ENCODE measurements around the gene ANKRD34C. TPM values are rescaled to one million over a fixed set of nuclear protein-coding genes. Genes with fewer than 3 reads are reported as not detected.
A peak's percentile ranks its signal among the peaks of the same experiment; 100 is the strongest.

ANKRD34C gene
- total and polyA plus RNA-seq, 2 of the 8 experiments (the other 6 are each of a cell fraction or from before 2014, with no cell fraction given): 0.02 TPM; not detected in 1

GRCh38 chr15:79310612-79310984, 28.1 kb downstream of the ANKRD34C start:
- H2AK5ac ChIP-seq (ENCODE audit: low read depth, low read length): no peak overlapping the region
- no peak overlapping the region for H2BK12ac ChIP-seq (ENCODE audit: low read depth, low read length)
- 2% methylated on average over 8 of the region's 17 CpGs; no CpG with 5 or more reads in 1 of the 2 experiments for WGBS, 2 experiments (ENCODE audit: extremely low coverage in 1 of 2, insufficient coverage in 1 of 2, insufficient read length in 1 of 2, insufficient replicate concordance in 2 of 2, low coverage in 1 of 2, low lambda C conversion rate in 2 of 2, missing lambda C conversion rate in 1 of 2)
- no peak overlapping the region for H3K56ac ChIP-seq (replicated peaks; ENCODE audit: insufficient read length, low read depth, low read length)
- no peak overlapping the region for H2BK20ac ChIP-seq (ENCODE audit: low read length)
- H2BK15ac ChIP-seq (ENCODE audit: low read length): no peak overlapping the region
- peak overlapping the region; percentile 98 for H2AFZ ChIP-seq (ENCODE audit: low read length)
- ChIA-PET POLR2A (ENCODE audit: partially characterized antibody) (interaction anchor here (0.9 to 1.5 kb wide), 2 partner anchors 19 to 105 kb away, joined by 3 to 5 read pairs; no protein-coding TSS in a partner anchor), CTCF (ENCODE audit: partially characterized antibody) (interaction anchor here (0.6 to 2.6 kb wide), 3 partner anchors 14 to 1145 kb away, joined by 3 to 8 read pairs (median 4); no protein-coding TSS in a partner anchor)
- H3K23ac ChIP-seq (ENCODE audit: insufficient read length): no peak overlapping the region
- peak overlapping the region; percentile 53 to 88 (median 67) for H3K4me3 ChIP-seq (ENCODE audit: extremely low read depth in 1 of 4, insufficient read depth in 2 of 4, low read depth in 3 of 4, low read length in 4 of 4)
- H3K4ac ChIP-seq (replicated peaks; ENCODE audit: insufficient read length, low read depth, low read length): no peak overlapping the region
- H3K27me3 ChIP-seq (replicated peaks in 1 of 4; ENCODE audit: control insufficient read depth in 3 of 4, extremely low read depth in 1 of 4, insufficient read depth in 3 of 4, low read length in 3 of 4): peaks cover 0 to 7% (median 2%) of the 10 kb centered on the region in 4 experiments; a peak in 3 of 7 replicates
- no peaks in the 10 kb centered on the region for H3K9me3 ChIP-seq (ENCODE audit: insufficient read depth in 2 of 2, low read depth in 1 of 2, low read length in 1 of 2)
- no peak overlapping the region for H4K8ac ChIP-seq (ENCODE audit: extremely low read depth, insufficient read depth, low read length)
- peaks cover 3% of the 10 kb centered on the region; the same call in 1 of the 2 replicates for H3K79me1 ChIP-seq (ENCODE audit: low read depth, low read length)
- H2BK120ac ChIP-seq (replicated peaks; ENCODE audit: low read depth, low read length): no peak overlapping the region
- peak overlapping the region; percentile 77 to 84 for H3K4me2 ChIP-seq (ENCODE audit: insufficient read depth in 1 of 2, low read depth in 2 of 2, low read length in 2 of 2)
- H3K4me1 ChIP-seq (replicated peaks in 1 of 4; ENCODE audit: control insufficient read depth in 3 of 4, insufficient read depth in 4 of 4, low read length in 3 of 4): peaks cover 0 to 11% (median 5%) of the 10 kb centered on the region in 4 experiments; a peak in 4 of 7 replicates
- 0 out of 2 replicates have a peak overlapping the region, but pooled peaks have one; percentile 5 for H3K18ac ChIP-seq (ENCODE audit: extremely low read depth, low read length)
- no peak overlapping the region for H4K5ac ChIP-seq (ENCODE audit: insufficient read length, low read depth, low read length)
- H3K79me2 ChIP-seq (ENCODE audit: control insufficient read depth in 1 of 2, insufficient read depth in 2 of 2, low read length in 2 of 2): peaks cover 0 to 18% of the 10 kb centered on the region in 2 experiments; a peak in 2 of 4 replicates
- H4K20me1 ChIP-seq (replicated peaks in 1 of 2; ENCODE audit: control insufficient read depth in 1 of 2, insufficient read depth in 2 of 2, low read length in 2 of 2): peaks cover 0 to 2% of the 10 kb centered on the region in 2 experiments
- H2BK5ac ChIP-seq (ENCODE audit: low read depth, low read length): no peak overlapping the region
- H3K36me3 ChIP-seq (ENCODE audit: control insufficient read depth in 2 of 4, insufficient read depth in 4 of 4, low read length in 3 of 4): peaks cover 14 to 24% (median 22%) of the 10 kb centered on the region in 4 experiments
- H3K27ac ChIP-seq (ENCODE audit: low read depth, low read length): no peak overlapping the region
- FAIRE-seq (no peak), DNase-seq (ENCODE audit: low read depth in 1 of 2, low spot score in 2 of 2) (no peak)
- no peak overlapping the region for H3K9ac ChIP-seq (replicated peaks in 1 of 4; ENCODE audit: extremely low read depth in 1 of 4, low read depth in 3 of 4, low read length in 3 of 4)
- peaks cover 14% of the 10 kb centered on the region; the same call in 1 of the 2 replicates for H3K23me2 ChIP-seq (ENCODE audit: low read depth, low read length)
- H3K14ac ChIP-seq (ENCODE audit: insufficient read length): no peak overlapping the region
- H4K91ac ChIP-seq (replicated peaks; ENCODE audit: insufficient read length, low read length): no peak overlapping the region
- TF ChIP-seq BACH1 (IDR thresholded peaks at IDR 0.05; ENCODE audit: low read length): peak; percentile 46; the same call in 1 of the 2 replicates
- TF ChIP-seq MAX (IDR thresholded peaks at IDR 0.05): peak; percentile 81
- no peak for TF ChIP-seq CEBPB (IDR thresholded peaks at IDR 0.05; ENCODE audit: low read depth, low read length)
- no peak for TF ChIP-seq YY1 (IDR thresholded peaks at IDR 0.05; ENCODE audit: low read depth, low read length)
- TF ChIP-seq RFX5 (IDR thresholded peaks at IDR 0.05; ENCODE audit: borderline replicate concordance, low read depth, low read length): no peak
- TF ChIP-seq CHD1 (IDR thresholded peaks at IDR 0.05; ENCODE audit: low read depth, low read length): no peak
- peak; percentile 34; the same call in 1 of the 2 replicates for TF ChIP-seq E2F6 (IDR thresholded peaks at IDR 0.05)
- 0 out of 4 replicates have a peak, but pooled peaks have one; percentile 46 to 54 for TF ChIP-seq HDAC2 (IDR thresholded peaks at IDR 0.05; ENCODE audit: borderline replicate concordance in 1 of 2, low read depth in 2 of 2, low read length in 2 of 2)
- TF ChIP-seq TEAD4 (IDR thresholded peaks at IDR 0.05; ENCODE audit: low read depth, low read length): no peak
- no peak for TF ChIP-seq NRF1 (IDR thresholded peaks at IDR 0.05; ENCODE audit: low read depth, low read length)
- no peak for TF ChIP-seq SIRT6 (IDR thresholded peaks at IDR 0.05; ENCODE audit: low read length)
- no peak for TF ChIP-seq ASH2L (IDR thresholded peaks at IDR 0.05; ENCODE audit: low read length)
- no peak for TF ChIP-seq SRF (IDR thresholded peaks at IDR 0.05; ENCODE audit: low read depth, low read length)
